Activated CD4-positive, alpha-beta T cell treated with anti-CD3 and anti-CD28 coated beads, Interleukin-2, amount 50 U/mL, for 16 hours (primary cell): ENCODE data around the gene SLC16A5.

Experiments
- DNase-seq: peaks from one replicate; pipeline ENCODE4 v3.0.0-alpha.2; 2020

The SLC16A5 gene

GRCh38 chr17:75088465-75089417 lies 987 bp downstream of the SLC16A5 start:
- no peak for DNase-seq

- no peak for DNase-seq
Measured at GRCh38 chr17:75090871-75091854, 3.4 kb downstream of the SLC16A5 start.

- DNase-seq = no peak
Measured at GRCh38 chr17:75091855-75092327, 4.1 kb downstream of the SLC16A5 start.

- DNase-seq = no peak
Measured at GRCh38 chr17:75093548-75094158, 5.9 kb downstream of the SLC16A5 start.

- DNase-seq = no peak
Measured at GRCh38 chr17:75094871-75095399, 7.2 kb downstream of the SLC16A5 start.

- DNase-seq = no peak
Measured at GRCh38 chr17:75096082-75096625, 8.4 kb downstream of the SLC16A5 start.

- no peak for DNase-seq
Measured at GRCh38 chr17:75097865-75098264, 10.1 kb downstream of the SLC16A5 start.

GRCh38 chr17:75098861-75099260 lies 11.1 kb downstream of the SLC16A5 start:
- no peak for DNase-seq

GRCh38 chr17:75099881-75100595 lies 12.3 kb downstream of the SLC16A5 start:
- no peak for DNase-seq

- no peak for DNase-seq
Measured at GRCh38 chr17:75102385-75102821, 14.6 kb downstream of the SLC16A5 start.

- no peak for DNase-seq
Measured at GRCh38 chr17:75103601-75104554, 16.1 kb downstream of the SLC16A5 start.

- no peak for DNase-seq
Measured at GRCh38 chr17:75105126-75106080, 17.6 kb downstream of the SLC16A5 start.

GRCh38 chr17:75108193-75108592 lies 20.4 kb downstream of the SLC16A5 start:
- DNase-seq = no peak

GRCh38 chr17:75109046-75109406 lies 21.3 kb downstream of the SLC16A5 start:
- DNase-seq = no peak

- peak; percentile 95 for DNase-seq
Measured at GRCh38 chr17:75109407-75110233, 21.9 kb downstream of the SLC16A5 start, which contains the start of gene ARMC7. Gene ARMC7, plus strand, starts transcription at chr17:75109969. Its CDS starts 320 bp downstream, at chr17:75110289.

- DNase-seq = no peak
Measured at GRCh38 chr17:75110234-75110937, 22.6 kb downstream of the SLC16A5 start.

GRCh38 chr17:75111777-75112335 lies 24.1 kb downstream of the SLC16A5 start:
- no peak for DNase-seq
